GM21576 (cell line): ENCODE measurements around the gene JADE3.

ENCODE experiments used
- ATAC-seq: cut with Tn5 transposase; IDR thresholded peaks from one replicate; pipeline ENCODE4 v1.9.1; 2021; ENCODE audit warnings: mild to moderate bottlenecking, moderate library complexity; ENCODE audit not compliant: unreplicated experiment

Gene JADE3

DNA sequence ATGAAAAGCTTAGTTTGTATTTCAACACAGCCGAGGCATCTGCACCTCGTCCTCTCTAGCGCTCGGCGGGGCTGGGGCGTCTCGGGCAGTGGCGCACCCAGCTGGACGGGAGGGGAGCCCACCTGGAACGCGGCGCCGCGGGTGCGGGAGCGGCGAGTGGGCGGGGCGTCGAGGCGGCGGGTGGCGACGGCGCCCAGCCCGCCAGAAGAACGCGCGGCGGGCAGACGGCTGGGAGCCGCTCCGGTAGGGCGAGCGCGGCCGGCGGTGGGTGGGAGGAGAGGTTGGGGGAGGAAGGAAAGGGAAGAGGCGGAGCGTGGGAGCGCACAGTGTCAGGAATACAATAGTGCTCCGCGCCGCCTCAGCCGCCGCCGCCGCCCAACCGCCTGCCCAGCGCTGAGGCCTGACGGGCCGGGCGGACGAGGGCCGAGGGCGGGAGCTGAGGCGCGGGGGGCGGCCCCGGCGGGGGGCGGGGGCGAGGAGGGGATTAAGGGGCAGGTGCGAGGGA lies at the start of gene JADE3:
JADE3 (plus strand) TSS at position 324 of the 505 bp plus-strand sequence. CDS start 72,474 bp downstream, outside the sequence.
- no peak for ATAC-seq

DNA sequence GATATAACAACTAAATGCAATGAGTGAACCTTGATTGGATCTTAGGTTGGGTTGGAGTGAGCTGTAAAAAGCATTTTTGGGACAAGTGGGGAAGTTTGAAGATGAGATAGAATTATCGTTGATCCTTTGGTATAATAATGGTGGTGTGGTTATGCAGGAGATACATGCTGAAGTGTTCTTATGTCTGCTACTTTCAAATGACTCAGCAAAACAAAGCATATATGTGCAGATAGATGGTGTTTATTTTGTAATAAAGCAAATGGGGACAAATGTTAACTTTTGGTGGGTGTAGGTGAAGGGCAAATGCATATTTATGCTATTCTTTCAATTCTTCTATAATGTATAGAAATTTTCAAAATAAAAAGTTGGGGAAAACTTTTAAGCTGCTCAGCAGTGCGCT lies 49.1 kb upstream of the JADE3 start:
- no peak for ATAC-seq

DNA sequence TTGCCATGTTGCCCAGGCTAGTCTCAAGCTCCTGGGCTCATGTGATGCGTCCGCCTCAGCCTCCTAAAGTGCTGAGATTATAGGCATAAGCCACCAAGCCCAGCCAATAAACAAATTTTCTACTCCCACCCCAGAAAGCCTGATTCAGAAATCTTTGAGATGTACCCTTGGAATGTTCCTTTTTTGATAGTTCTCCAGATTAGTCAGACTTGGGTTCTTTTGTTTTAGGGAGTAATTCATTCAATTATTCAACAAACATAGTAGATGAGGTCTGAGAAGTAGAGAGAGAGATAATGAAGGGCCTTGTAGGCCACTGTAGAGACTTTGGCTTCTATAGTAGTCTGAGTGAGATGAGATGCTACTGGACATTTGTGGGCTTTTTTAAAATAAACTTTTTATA lies 47.6 kb upstream of the JADE3 start:
- no peak for ATAC-seq

DNA sequence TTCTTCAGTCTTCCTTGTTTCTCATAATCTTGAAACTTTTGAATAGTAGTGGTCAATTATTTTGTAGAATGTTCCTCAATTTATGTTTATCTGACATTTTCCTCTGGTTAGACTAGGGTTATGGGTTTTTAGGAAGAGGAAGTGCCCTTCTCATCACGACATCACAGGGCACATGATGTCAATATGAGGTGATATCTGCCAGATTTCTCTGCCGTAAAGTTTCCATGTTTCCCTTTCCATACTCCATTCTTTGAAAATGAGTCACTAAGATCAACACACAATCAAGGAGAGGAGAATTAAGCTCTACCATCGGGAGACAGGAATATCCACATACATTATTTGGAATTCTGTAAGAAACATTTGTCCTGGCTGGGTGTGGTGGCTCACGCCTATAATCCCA lies 46.9 kb upstream of the JADE3 start:
- no peak for ATAC-seq

DNA sequence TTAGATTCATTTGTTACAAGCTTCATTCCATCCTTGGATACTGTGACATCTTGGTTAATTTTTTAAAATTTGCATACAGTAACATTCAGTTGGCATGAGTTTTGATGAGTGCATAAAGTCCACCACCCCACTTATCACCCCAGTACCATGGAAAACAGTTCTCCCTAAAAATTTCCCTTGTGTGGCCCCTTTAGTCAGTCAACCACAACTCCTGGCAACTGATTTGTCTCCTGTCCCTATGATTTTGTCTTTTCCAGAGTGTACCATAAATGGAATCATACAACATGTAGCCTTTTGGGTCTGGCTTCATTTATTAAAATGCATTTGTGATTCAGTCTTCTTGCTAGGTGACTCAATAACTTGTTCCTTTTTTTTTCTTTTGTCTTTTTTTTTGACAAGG lies 45.5 kb upstream of the JADE3 start:
- no peak for ATAC-seq

DNA sequence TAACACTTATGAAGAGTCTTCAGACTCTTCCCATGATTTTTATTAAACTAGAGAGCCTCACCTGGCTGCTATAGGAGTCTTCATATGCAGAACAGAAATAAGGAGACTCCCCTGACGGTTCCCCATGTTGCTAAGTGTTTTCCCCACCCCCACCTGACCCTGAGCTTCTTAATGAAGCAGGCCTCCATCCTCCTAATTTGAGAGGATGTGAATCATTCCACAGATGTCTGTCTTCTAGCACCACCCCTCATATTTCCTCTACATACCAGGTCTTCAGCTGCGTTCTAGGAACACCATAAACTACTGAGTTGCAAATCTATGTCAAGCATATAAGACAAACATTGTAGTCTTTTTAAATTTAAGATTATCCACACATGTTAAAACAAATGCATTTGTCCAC lies 38.5 kb upstream of the JADE3 start:
- ATAC-seq = no peak

DNA sequence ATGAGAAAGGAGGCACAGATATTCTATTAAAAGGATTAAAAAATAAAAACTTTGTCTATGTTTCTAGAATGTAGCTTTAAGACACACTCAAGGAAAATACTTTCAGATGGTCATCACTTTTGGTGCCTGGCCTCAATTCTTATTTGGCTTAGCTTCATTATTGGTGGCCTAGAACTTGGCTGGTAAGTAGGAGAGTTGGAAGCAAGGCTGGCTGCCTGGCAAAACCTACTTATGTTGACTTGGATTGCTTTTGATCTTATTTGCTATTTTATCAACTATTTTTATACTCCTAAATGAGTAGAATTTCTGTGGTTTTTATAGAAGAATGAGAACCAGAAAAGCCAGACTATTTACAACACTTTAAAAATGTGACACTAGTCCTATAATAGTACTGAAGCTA lies 35.3 kb upstream of the JADE3 start:
- no peak for ATAC-seq

DNA sequence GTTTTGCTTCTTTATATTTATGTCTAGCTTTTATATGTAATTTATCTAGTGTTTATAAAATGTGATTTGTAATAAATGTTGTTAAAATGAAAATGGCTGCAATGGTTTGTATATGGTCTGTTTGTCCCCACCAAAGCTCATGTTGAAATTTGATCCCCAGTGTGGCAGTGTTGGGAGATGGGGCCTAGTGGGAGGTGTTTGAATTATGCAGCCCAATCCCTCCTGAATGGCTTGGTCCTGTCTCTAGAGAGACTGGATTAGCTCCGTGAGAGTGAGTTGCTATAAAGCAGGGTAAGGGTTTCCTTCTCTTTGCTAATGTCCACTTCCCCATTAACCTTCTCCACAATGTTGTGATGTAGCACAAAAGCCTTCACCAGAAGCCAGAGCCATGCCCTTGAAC lies 30.0 kb upstream of the JADE3 start:
- no peak for ATAC-seq

DNA sequence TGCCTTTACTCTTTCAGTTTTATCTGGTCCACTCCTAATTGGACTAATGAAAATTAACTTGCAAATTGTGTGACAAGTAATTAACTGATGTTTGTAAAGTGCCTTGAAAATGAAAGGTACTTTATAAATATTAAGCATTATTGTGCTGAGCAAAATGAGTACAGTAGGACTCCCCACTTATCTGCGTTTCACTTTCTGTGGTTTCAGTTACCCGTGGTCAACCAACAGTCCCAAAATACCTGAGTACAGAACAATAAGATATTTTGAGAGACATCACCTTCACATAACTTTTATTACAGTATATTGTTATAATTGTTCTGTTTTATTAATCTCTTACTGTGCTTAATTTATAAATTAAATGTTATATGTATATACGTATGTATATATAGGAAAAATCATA lies 27.4 kb upstream of the JADE3 start:
- ATAC-seq = no peak

DNA sequence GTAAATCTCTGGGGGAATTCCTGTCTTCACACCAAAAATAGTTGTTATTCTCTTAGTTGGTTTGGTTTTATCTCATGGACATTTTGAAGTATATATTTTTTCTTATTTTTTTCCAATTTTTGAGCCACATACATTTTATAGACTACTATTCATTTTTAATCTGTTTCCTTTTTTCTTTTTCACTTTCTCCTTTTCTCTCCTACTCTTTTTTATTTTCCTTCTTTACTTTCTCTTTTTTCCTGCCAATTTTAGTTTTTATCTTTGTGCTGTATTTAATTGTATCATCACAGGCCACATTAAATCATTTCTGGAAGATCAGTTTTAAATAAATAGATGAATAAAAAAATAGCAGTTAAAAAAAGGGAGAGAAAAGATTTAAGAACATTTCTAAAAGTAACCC lies 14.0 kb upstream of the JADE3 start:
- ATAC-seq = no peak

DNA sequence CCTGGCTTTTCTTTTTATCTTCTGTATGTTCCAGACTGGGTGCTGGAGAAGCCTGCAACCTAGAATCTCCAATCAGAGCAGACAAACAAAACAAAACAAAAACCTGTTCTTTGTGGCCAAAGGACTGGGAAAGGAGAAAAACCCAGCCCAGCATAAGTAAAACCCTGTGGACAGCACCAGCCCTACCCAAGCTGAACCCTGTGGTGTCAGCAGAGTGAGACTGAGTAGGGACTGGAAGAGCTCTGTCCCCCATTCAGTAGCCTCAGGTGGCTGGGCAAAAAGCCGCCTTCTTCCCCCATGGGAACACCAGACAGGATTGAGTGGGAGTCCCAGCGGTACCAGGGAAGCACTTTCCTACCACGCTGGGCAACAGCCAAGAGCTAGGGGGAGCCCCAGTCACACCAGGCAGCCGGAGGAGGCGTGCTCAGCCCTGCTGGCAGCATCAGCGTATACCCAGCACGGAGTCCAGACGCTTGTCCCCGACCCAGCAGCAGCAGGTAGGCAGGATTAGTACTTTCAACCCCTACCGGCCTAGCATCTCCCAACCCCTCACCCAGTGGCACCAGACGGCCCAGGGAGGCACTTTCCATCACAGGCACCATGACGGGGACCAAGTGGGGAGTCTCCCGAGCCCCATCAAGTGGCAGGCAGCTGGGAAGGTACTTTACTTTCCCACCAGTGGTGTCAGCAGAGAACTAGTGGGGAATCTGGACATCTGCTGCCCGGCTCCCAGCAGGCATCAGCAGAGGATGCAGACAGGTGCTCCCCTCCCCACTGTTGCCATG lies 8.6 kb upstream of the JADE3 start:
- ATAC-seq = peak; percentile 89

DNA sequence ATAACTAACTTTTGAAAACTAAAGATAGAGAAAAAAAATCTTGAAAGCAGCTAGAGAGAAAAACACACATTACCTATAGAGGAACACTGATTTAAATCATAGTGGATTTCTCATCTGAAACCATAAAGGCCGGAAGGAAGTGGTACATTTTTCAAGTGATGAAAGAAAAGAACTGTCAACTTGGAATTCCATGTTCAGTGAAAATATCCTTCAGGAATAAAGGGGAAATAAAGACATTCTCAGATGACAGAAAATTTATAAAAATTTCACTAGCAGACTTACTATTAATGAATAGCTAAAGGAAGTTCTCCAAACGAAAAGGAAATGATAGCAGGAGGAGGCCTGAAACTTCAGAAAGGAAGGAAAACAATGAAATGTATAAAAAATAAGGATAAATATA lies 7.6 kb upstream of the JADE3 start:
- no peak for ATAC-seq

DNA sequence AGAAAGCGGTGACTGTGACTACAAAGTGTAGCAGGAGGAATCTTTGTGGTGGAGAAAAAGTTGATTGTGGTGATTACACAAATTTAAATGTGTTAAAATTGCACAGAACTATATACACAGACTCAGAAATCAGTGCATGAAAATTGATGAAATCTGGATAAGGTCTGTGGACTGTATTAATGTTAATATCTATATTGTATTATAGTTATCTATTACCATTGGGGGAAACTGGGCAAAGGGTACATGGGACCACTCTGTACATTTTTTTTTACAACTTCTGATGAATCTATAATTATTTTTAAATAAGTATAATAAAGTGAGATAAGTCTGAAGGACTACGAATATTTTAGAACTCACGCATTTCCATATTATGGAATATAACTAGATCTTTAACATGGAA lies 1.8 kb upstream of the JADE3 start:
- no peak for ATAC-seq

DNA sequence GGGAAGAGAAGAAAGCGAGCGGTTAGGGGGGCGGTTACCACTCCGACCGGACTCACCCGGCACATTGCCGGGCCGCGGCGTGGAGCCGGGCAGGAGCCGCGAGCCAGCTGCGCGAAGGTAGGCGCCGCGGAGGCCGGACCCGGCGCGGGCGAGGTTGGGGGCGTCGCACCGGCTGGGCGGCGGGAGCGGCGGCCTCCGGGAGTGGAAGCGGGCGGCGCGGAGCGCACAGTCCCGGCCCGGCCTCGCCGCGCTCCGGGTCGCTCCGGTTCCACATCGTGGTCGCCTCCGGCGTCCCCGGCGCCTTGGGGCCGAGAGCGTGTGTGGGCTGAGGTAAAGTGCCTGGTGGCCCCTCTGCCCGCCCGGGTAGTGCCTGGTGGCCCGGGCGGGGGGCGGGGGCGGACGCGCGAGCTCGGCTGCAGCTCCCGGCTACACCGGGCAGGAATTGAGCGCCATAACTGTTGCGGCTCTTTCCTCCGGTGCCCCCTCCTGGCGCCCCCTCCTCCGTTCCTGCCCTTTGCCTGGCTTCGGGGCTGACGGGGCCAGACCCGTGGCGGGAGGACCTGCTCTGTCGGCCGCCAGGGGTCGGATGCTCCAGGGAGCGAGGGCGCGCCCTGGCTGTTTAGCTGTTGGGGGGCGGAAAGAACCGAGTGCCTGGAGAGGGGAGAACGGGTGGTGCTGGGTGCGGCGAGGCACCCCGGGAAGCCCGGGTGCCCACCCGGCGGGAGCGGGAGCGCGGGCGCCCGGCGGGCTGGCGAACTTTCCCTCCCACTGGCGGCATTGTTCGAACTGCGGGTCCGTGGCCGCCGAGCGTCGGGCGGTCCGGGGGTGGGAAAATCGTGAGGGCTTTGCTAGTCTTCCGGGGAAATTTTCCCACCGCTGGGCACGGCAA lies 626 bp downstream of the JADE3 start:
- ATAC-seq = no peak

DNA sequence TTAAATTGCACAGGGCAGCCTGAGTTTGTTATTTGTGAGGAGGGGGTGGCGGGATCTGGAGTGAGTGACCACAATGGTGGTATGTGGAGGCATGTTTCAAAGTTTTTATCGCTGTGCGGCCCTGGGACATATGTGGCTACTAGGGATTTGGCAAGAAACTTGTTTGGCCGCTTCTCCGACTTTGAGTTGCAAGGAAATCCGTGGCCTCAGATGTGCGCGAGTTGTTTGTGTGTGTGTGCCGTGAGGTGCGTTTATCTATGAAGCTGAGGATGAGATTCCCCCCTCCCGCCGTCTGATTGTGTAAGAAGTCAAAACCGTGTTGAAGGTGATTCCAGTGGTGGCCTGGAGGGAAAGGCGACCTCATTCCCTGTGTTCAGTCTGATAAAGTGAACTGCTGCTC lies 1.4 kb downstream of the JADE3 start:
- no peak for ATAC-seq

DNA sequence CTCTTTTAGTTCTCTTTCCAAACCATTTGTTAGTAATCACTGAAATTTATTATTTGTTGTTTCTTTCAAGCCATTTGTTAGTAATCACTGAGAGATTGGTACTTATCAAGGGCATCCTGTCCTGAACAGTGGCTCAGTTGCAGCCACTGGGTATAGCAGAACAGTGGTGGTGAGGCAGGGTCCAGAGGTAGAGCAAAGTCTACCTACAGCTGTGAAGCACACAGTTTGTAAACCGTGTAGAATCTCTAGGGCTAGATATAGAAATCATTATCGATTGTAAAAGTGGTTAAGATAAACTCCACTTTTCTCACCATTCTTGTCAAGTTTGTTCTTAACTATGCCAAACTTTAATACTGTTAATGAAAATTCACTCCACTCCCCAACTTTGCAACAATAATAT lies 4.1 kb downstream of the JADE3 start:
- ATAC-seq = no peak

DNA sequence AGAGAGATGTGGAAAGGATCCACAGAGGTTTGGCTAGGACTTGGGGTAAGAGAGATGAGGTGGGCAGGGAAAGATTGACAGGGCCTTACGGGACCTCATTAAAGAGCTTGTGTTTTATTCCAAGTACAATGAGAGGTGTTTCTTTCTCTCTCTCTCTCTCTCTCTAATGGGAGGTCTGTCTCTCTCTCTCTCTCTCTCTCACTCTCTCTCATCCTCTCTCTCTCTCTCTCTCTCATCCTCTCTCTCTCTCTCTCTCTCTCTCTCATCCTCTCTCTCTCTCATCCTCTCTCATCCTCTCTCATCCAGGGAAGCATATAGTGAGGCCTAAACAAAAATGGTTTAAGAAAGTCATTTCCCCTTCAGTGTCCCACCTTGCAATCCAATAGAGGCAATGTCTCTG lies 5.4 kb downstream of the JADE3 start:
- no peak for ATAC-seq

DNA sequence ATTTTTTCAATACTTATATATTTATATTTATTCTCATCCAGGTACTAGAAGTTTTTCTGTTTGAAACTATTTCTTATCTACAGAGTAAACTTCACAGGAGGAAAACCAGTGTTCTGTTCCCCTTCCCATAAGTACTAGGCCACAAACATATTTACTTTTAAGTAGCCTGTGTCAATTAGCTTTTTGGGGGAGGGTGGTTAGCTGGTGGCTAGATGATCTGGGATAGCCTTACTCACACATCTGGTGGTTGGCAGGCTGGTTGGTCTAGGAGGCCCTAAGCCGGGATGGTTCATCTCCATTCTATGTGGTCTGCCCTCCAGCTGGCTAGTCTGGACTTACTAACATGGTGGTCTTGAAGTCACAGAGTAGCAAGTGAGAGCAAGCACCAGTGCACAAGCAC lies 6.2 kb downstream of the JADE3 start:
- ATAC-seq = no peak

DNA sequence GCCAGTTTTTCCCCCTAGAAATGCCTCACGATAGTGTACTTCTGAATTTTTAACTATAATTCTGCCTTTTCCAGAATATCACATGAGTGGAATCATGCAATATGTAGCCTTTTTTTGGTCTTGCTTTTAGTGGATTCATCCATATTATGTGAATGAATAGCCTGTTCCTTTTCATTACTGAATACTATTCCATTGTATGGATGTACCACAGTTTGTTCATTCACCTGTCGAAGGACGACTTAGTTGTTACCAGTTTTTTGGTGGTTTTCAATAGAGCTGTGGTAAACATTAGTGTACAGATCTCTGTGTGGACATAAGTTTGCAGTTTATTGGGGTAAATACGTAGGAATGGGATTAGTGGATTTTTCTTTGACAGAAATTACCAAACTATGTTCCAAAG lies 8.0 kb downstream of the JADE3 start:
- no peak for ATAC-seq

DNA sequence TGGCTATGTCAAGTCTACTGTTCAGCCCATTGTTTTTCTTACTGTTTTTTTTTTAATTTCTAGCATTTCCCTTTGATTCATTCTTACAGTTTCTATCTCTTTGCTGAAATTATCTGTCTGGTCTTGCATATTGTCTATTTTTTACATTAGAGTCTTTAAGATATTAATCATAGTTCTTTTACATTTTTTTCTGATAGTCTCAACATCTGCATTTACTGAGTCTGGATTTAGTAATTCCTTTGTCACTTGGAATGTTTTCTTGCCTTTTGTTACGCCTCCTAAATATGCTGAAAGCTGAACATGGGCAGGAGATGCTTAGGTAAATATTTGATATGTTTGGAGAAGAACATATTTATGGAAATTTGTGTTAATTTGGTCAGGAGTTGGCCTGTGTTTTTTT lies 10.4 kb downstream of the JADE3 start:
- no peak for ATAC-seq

DNA sequence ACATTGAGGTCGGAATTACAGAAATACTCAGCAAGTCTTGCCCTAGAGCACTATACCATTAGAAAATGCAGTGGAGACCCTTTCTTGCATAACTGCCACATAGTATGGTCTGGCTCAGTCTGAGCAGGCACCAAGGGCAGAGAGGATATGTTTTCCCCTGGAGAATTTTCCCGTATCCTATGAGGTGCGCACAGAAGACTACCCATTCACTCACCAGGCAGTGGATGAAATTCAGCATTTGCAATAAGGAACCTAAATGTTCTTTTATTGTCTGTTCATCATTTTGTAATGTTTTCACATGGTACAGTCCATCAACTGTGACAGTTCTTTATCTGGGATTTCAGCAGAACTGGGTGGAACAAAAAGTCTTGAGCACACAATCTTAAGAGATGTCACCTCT lies 15.5 kb downstream of the JADE3 start:
- ATAC-seq = no peak
